NOMO-1 treated with dmso at 0.1 percent for 144 hours (cell line): ENCODE results near the gene CLN5.

Experiments used
- DNase-seq: peaks from one replicate; lab custom pipeline; 2025; ENCODE audit not compliant: unreplicated experiment; lab: John Stamatoyannopoulos, UW

The CLN5 gene

GRCh38 chr13:77016888-77017623, 25.2 kb downstream of the CLN5 start:
- DNase-seq: no peak

GRCh38 chr13:77019756-77020155, 27.9 kb downstream of the CLN5 start:
- DNase-seq: no peak

- no peak for DNase-seq
Measured at GRCh38 chr13:77022341-77022740, 30.5 kb downstream of the CLN5 start.

DNA sequence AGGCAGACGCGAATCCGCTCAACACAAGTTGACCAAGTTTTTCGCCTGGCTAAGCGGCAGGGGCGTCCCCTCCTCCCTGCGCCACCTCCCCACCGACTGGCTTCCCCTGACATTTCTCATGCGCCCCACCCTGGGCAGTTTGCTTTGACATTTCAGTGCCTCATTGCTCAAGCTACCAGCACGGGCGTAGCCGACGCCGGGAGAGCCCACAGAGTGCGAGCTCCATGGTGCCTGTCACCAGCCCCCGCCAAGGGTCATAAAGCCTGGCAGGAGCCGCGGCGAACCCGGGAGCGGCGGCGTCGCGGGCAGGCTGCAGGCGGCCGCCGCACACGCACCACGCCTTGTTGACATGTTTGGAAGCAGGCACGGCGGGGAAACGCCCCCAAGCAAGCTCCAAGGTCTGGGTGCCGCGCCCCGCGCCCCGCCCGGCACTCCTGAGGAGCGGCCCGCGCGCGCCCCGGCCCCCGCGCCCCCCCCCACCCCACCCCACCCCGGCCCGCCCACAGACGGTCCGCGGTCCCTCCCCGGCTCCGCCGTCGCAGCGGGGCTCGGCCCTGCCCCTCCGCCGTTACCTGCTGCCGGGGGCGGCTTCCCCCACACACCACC, 34.5 kb downstream of the CLN5 start:
- peak; percentile 83 for DNase-seq

DNA sequence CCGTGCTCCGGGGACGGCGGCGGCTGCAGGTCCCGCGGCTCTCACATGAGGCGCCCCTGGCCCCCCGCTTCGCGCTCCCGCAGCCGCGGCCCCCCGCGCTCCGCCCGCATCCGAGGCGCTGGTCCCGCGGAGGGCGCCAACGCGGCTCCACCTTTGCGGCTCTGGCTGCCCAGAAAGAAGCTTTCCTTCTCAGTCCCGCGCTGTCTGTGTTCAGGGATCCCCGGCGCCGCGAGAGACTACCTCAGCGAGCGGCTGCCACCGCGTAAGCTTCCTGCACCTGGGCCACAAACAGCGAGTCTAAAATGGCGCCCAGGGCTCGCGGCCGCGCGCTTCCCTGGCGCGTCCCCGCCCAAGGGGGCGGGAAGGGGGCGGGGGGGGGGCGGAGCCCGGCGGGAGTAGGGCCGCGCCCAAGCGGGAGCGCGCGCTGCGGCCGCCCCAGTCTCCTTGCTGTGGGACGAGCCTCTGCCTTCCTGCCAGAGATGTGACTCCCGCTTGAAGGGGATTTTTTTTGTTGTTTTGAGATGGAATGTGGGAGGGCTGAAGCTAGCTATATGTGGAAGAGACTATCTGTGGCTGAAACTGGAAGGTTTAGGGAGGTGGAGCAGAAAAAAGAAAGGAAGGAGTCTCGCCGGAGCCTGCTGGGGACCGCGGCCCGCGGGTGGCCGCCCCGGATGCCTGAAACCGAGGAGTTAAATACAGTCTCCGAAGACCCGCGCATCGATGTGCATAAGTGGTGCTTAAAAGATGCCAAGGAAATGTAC, 35.2 kb downstream of the CLN5 start, which contains the start of gene FBXL3:
Gene FBXL3, minus strand, starts transcription at position 299 of the 761 bp plus-strand sequence. CDS start 5,299 bp downstream, outside the sequence.
- peak; percentile 65 for DNase-seq

DNA sequence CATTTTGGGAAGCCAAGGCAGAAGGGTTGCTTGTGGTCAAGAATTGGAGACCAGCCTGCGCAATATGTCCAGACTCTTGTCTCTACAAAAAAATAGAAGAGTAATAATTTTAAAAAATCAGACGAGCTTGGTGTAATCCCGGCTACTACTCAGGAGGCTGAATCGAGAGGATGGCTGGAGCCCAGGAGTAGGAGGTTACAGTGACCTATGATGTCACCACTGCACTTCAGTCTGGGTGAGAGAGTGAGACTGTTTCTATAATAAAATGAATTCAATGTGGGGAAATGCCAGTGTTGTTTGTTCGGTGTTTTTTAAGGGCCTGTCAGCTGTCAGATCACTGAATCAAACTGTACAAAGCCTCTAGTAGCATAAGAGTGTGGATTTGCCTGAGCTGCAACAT, 36.3 kb downstream of the CLN5 start:
- DNase-seq: no peak

- no peak for DNase-seq
Measured at GRCh38 chr13:77029436-77029835, 37.6 kb downstream of the CLN5 start.

GRCh38 chr13:77031656-77032243, 39.9 kb downstream of the CLN5 start:
- no peak for DNase-seq

- no peak for DNase-seq
Measured at GRCh38 chr13:77033717-77034302, 41.9 kb downstream of the CLN5 start.

GRCh38 chr13:77034881-77035280, 43.0 kb downstream of the CLN5 start:
- DNase-seq: no peak

GRCh38 chr13:77036279-77036678, 44.4 kb downstream of the CLN5 start:
- no peak for DNase-seq

DNA sequence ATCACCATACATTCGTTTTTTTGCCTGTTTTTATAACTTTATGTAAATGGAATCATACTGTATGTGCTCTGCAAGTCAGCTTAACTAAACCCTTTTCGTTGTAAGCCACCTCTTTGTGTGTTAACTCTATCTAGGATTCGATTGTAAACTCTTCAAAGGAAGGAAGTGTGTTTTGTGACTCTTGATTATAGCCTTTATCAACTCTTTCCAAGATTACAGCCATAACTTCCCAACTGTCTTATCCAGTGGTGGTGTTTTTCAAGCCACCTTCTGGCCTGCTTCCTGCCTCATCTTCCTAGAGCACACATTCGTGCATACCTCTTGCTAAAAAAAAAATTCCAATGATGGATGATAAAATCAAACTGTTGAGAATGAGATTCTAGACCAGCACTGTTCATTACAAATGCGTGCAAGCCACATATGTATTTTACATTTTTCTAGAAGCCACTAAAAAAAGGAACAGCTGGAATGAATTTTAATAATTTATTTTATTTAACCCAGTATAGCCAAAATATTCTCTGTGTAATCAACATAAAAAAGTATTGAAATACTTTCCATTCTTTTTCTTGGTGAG, 47.1 kb downstream of the CLN5 start:
- DNase-seq: no peak

DNA sequence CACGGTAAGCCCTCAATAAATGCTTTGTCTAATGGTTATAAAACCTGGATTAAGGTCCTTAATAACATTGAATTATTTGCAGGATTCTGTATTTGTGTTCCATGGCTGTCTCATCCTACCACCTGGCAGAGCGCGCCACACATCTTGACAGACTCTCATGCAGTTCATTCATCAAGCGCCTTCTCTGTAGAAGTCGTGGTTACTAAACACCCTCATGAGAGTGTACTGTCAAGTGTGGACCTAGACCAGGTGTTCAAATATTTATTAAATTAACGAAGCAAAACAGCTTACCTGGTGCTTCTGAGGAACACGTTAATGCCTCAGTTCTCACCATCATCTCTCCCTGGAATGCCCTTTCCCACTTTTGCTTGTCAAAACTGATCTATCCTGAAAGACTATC, 48.2 kb downstream of the CLN5 start:
- no peak for DNase-seq

DNA sequence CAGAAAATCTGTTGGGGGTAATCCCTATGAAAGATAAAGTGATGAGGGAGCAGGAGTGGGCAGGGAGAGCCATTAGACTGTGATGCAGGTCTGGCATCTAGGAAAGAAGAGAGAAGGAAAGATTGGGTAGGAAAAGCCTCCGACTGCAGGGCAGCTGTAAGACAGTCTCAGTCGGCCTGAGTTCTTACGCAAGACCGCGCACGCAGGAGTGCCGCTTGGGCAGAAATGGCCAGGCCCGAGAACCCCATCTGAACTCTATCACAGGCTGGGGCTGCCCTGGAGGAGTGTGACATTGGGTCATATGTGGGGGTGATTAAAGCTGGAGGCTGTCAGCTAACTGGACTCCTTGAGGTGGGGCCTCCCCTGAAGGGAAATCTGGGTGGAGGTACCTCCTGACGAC, 49.0 kb downstream of the CLN5 start:
- no peak for DNase-seq

- DNase-seq: no peak
Measured at GRCh38 chr13:77042566-77043177, 50.8 kb downstream of the CLN5 start.

DNA sequence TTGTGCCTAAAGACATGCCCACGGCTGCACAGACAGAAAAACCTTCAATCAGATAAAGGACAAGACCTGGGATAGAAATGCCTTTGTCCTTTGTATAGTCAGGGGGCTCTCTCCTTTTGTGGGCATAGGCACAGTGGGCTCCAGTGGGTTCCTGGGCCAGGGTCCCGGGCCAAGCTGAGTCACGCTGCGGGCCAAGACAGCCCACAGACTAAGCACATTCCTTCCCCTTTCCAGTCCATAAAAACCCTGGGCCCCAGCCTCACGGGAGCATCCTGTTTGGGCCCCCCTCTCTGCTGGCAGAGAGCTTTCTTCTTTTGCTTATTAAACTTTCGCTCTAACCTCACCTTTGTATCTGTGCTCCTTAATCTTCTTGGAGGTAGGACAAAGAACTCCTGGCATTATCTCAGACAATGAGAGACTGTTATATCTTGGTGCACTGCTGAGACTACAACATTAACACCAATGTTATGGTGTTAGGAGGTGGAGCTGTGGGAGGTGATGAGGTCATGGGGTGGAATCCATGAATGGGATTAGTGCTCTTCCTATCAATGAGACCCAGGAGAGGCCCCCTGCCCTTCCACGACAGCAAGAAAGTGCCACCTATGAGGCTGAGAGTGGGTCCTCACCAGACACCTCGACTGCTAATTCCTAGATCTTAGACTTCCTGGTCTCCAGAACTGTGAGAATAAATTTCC, 55.9 kb downstream of the CLN5 start:
- no peak for DNase-seq

DNA sequence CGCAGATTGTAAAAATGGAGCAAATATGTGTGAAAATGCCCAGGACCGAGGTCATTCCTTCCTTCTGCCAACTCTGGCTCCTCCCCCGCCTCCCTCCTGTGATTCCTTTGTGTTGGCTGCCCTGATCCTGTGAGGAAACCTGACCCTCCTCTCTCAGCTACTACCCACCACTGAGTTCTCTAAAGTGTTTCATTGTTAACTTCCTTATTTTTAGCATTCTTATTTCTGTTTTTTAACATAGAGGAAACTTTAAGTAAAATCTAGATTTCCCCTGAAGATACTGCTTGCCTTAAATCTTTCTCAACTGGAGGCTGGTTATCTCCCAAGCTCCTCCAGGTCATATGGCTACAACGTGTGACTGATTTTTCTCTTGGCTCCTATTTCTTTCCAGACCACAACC, 56.8 kb downstream of the CLN5 start:
- no peak for DNase-seq

- no peak for DNase-seq
Measured at GRCh38 chr13:77053192-77053591, 61.3 kb downstream of the CLN5 start.
